ENCODE measurements around the gene CLGN. TPM values are rescaled to one million over a fixed set of nuclear protein-coding genes. Genes with fewer than 3 reads are reported as not detected.
A peak's percentile ranks its signal among the peaks of the same experiment; 100 is the strongest.

The CLGN gene
- total and polyA plus RNA-seq, 2 donors from 2014 or later, result 0.44 to 0.54 TPM

GRCh38 chr4:140469791-140470733 lies 42.6 kb upstream of the CLGN start:
- Histone ChIP-seq H3K9me3 (ENCODE audit: control insufficient read depth in 2 of 3, insufficient read depth in 1 of 3, low read length in 3 of 3) (no peaks in the 10 kb centered on the region), H3K4me1 (ENCODE audit: control insufficient read depth in 2 of 3, insufficient read depth in 2 of 3, low read depth in 1 of 3, low read length in 3 of 3) (no peaks in the 10 kb centered on the region), H3K27me3 (ENCODE audit: control insufficient read depth, insufficient read depth, low read length) (no peaks in the 10 kb centered on the region), H3K4me3 (ENCODE audit: low read length in 3 of 3) (no peak overlapping the region), H3K9ac (ENCODE audit: low read length in 3 of 3) (no peak overlapping the region), H3K27ac (ENCODE audit: low read depth in 2 of 2, low read length in 2 of 2) (no peak overlapping the region), H3K36me3 (ENCODE audit: control insufficient read depth in 2 of 3, insufficient read depth in 3 of 3, low read length in 3 of 3) (no peaks in the 10 kb centered on the region)
- DNase-seq, result peak; percentile 45 to 81 (median 63)
- FAIRE-seq, result no peak
- intact Hi-C loops (cut with DNase I), result no loop called here
- no peak for TF ChIP-seq CTCF (IDR thresholded peaks at IDR 0.05; ENCODE audit: borderline replicate concordance, extremely low read depth, insufficient read depth)

GRCh38 chr4:140466146-140466545 lies 38.7 kb upstream of the CLGN start:
- TF ChIP-seq CTCF (IDR thresholded peaks at IDR 0.05; ENCODE audit: borderline replicate concordance, extremely low read depth, insufficient read depth), result no peak
- intact Hi-C loops (cut with DNase I), result no loop called here
- FAIRE-seq, result no peak
- Histone ChIP-seq H3K9me3 (ENCODE audit: control insufficient read depth in 2 of 3, insufficient read depth in 1 of 3, low read length in 3 of 3) (no peaks in the 10 kb centered on the region), H3K27ac (ENCODE audit: low read depth in 2 of 2, low read length in 2 of 2) (no peak overlapping the region), H3K36me3 (ENCODE audit: control insufficient read depth in 2 of 3, insufficient read depth in 3 of 3, low read length in 3 of 3) (no peaks in the 10 kb centered on the region), H3K27me3 (ENCODE audit: control insufficient read depth, insufficient read depth, low read length) (no peaks in the 10 kb centered on the region), H3K4me1 (ENCODE audit: control insufficient read depth in 2 of 3, insufficient read depth in 2 of 3, low read depth in 1 of 3, low read length in 3 of 3) (no peaks in the 10 kb centered on the region), H3K4me3 (ENCODE audit: low read length in 3 of 3) (no peak overlapping the region), H3K9ac (ENCODE audit: low read length in 3 of 3) (no peak overlapping the region)
- peak in 1 of 5 donors; percentile 2 for DNase-seq

GRCh38 chr4:140463614-140464013 lies 36.2 kb upstream of the CLGN start:
- Histone ChIP-seq H3K9ac (ENCODE audit: low read length in 3 of 3) (no peak overlapping the region), H3K4me1 (ENCODE audit: control insufficient read depth in 2 of 3, insufficient read depth in 2 of 3, low read depth in 1 of 3, low read length in 3 of 3) (no peaks in the 10 kb centered on the region), H3K9me3 (ENCODE audit: control insufficient read depth in 2 of 3, insufficient read depth in 1 of 3, low read length in 3 of 3) (no peaks in the 10 kb centered on the region), H3K27ac (ENCODE audit: low read depth in 2 of 2, low read length in 2 of 2) (no peak overlapping the region), H3K27me3 (ENCODE audit: control insufficient read depth, insufficient read depth, low read length) (no peaks in the 10 kb centered on the region), H3K36me3 (ENCODE audit: control insufficient read depth in 2 of 3, insufficient read depth in 3 of 3, low read length in 3 of 3) (no peaks in the 10 kb centered on the region), H3K4me3 (ENCODE audit: low read length in 3 of 3) (no peak overlapping the region)
- no peak for DNase-seq
- intact Hi-C loops (cut with DNase I), result no loop called here
- TF ChIP-seq CTCF (IDR thresholded peaks at IDR 0.05; ENCODE audit: borderline replicate concordance, extremely low read depth, insufficient read depth), result no peak
- no peak for FAIRE-seq
